Astrocyte (in vitro differentiated cells and primary cell): ENCODE data around the gene CLCN1. TPM values are rescaled to one million over a fixed set of nuclear protein-coding genes. Genes with fewer than 3 reads are reported as not detected.
A peak's percentile ranks its signal among the peaks of the same experiment; 100 is the strongest.

Experiments
- DNase-seq: peaks from one replicate; pipeline ENCODE4 v3.0.0-alpha.2; 2010; ENCODE audit warnings: low read depth
- FAIRE-seq: peaks from 2 replicates; lab custom pipeline; 2011; peaks lifted over from hg19 to GRCh38; lab: Jason Lieb, UNC
- H2AFZ ChIP-seq: 2 replicates; pipeline ENCODE4 v1.6.0; 2012; ENCODE audit warnings: low read depth, low read length, inconsistent platforms
- H3K27ac ChIP-seq: 2 replicates; pipeline ENCODE4 v1.5.1; 2011; ENCODE audit warnings: low read depth, low read length, inconsistent platforms
- H3K27me3 ChIP-seq: 2 replicates; pipeline ENCODE4 v1.6.0; 2011; ENCODE audit warnings: low read length, inconsistent platforms; ENCODE audit not compliant: insufficient read depth
- H3K36me3 ChIP-seq: 2 replicates; pipeline ENCODE4 v1.5.1; 2011; ENCODE audit warnings: low read length, inconsistent platforms; ENCODE audit not compliant: insufficient read depth
- H3K4me1 ChIP-seq: 2 replicates; pipeline ENCODE4 v1.5.1; 2011; ENCODE audit warnings: low read length, inconsistent platforms; ENCODE audit not compliant: insufficient read depth
- H3K4me2 ChIP-seq: 2 replicates; pipeline ENCODE4 v1.6.0; 2012; ENCODE audit warnings: low read length, inconsistent platforms
- H3K4me3 ChIP-seq: 2 replicates; pipeline ENCODE4 v1.5.1; 2011; ENCODE audit warnings: low read depth, mild to moderate bottlenecking, low read length, inconsistent platforms; ENCODE audit not compliant: insufficient read depth
- H3K79me2 ChIP-seq: 2 replicates; pipeline ENCODE4 v1.6.0; 2012; ENCODE audit warnings: mild to moderate bottlenecking, low read length, inconsistent platforms; ENCODE audit not compliant: insufficient read depth
- H3K9ac ChIP-seq: 2 replicates; pipeline ENCODE4 v1.6.0; 2012; ENCODE audit warnings: mild to moderate bottlenecking, low read length, inconsistent platforms
- H3K9me3 ChIP-seq: 2 replicates; pipeline ENCODE4 v1.5.1; 2012; ENCODE audit warnings: low read depth, mild to moderate bottlenecking, low read length, inconsistent platforms; ENCODE audit not compliant: insufficient read depth
- H4K20me1 ChIP-seq: 2 replicates; pipeline ENCODE4 v1.6.0; 2012; ENCODE audit warnings: low read length, inconsistent platforms; ENCODE audit not compliant: insufficient read depth
- H3K27ac Mint-ChIP-seq: one replicate; pipeline ENCODE4 v1.8.0; 2021; ENCODE audit warnings: mild to moderate bottlenecking, mixed read lengths; ENCODE audit not compliant: unreplicated experiment
- H3K27me3 Mint-ChIP-seq: one replicate; pipeline ENCODE4 v1.8.0; 2021; ENCODE audit warnings: low read depth, mixed read lengths; ENCODE audit not compliant: unreplicated experiment
- H3K36me3 Mint-ChIP-seq: one replicate; pipeline ENCODE4 v1.8.0; 2021; ENCODE audit warnings: low read depth, mixed read lengths; ENCODE audit not compliant: unreplicated experiment
- H3K4me1 Mint-ChIP-seq: one replicate; pipeline ENCODE4 v1.8.0; 2021; ENCODE audit warnings: low read depth, mixed read lengths; ENCODE audit not compliant: unreplicated experiment
- H3K4me3 Mint-ChIP-seq: one replicate; pipeline ENCODE4 v1.8.0; 2021; ENCODE audit warnings: mild to moderate bottlenecking, moderate library complexity, mixed read lengths; ENCODE audit not compliant: unreplicated experiment
- H3K9me3 Mint-ChIP-seq: one replicate; pipeline ENCODE4 v1.8.0; 2021; ENCODE audit warnings: mild to moderate bottlenecking, mixed read lengths; ENCODE audit not compliant: unreplicated experiment
- CTCF ChIP-seq: IDR thresholded peaks from 2 replicates; pipeline ENCODE4 v1.5.1; 2011; ENCODE audit warnings: low read depth, mild to moderate bottlenecking, inconsistent platforms, low read length, moderate library complexity; ENCODE audit not compliant: insufficient read depth
- EZH2 ChIP-seq: IDR thresholded peaks from 2 replicates; pipeline ENCODE4 v1.6.1; 2012; ENCODE audit warnings: mild to moderate bottlenecking, low read length, inconsistent platforms; ENCODE audit not compliant: insufficient read depth
- total RNA-seq: library from RNA; stranded (reverse); gene quantifications from 2 replicates; pipeline ENCODE4 v1.2.1, GENCODE V29; 2021

CLCN1 gene
- total RNA-seq, 1 donor from 2014 or later: not detected

- Histone ChIP-seq H3K27me3 (no peaks in the 10 kb centered on the region), H3K4me1 (peaks cover 48% of the 10 kb centered on the region), H3K36me3 (peaks cover 60% of the 10 kb centered on the region), H3K27ac (peak overlapping the region; percentile 11), H4K20me1 (peaks cover 83% of the 10 kb centered on the region), H2AFZ (no peak overlapping the region), H3K9me3 (no peaks in the 10 kb centered on the region), H3K4me3 (peak overlapping the region; percentile 91), H3K4me2 (peak overlapping the region; percentile 97), H3K79me2 (peaks cover 96% of the 10 kb centered on the region), H3K9ac (peak overlapping the region; percentile 99)
- DNase-seq (no peak), FAIRE-seq (no peak)
- H3K36me3 Mint-ChIP-seq: peaks cover 18% of the 10 kb centered on the region
- no peaks in the 10 kb centered on the region for H3K27me3 Mint-ChIP-seq
- H3K9me3 Mint-ChIP-seq: peaks cover 2% of the 10 kb centered on the region
- H3K4me3 Mint-ChIP-seq: no peak overlapping the region
- TF ChIP-seq CTCF: no peak
- TF ChIP-seq EZH2: no peak
- H3K27ac Mint-ChIP-seq: no peak overlapping the region
- peaks cover 19% of the 10 kb centered on the region for H3K4me1 Mint-ChIP-seq
These were observed 69.0 kb downstream of the CLCN1 start for GRCh38 chr7:143384661-143385631.

GRCh38 chr7:143385891-143386781 lies 70.2 kb downstream of the CLCN1 start:
- Histone ChIP-seq H3K27me3 (no peaks in the 10 kb centered on the region), H3K4me3 (peak overlapping the region; percentile 91), H3K36me3 (peaks cover 71% of the 10 kb centered on the region), H3K4me1 (peaks cover 59% of the 10 kb centered on the region), H3K9ac (peak overlapping the region; percentile 72), H2AFZ (no peak overlapping the region), H3K9me3 (no peaks in the 10 kb centered on the region), H4K20me1 (peaks cover 95% of the 10 kb centered on the region), H3K27ac (peak overlapping the region; percentile 21), H3K79me2 (peaks cover 96% of the 10 kb centered on the region), H3K4me2 (peak overlapping the region; percentile 97)
- Mint-ChIP-seq H3K4me3 (no peak overlapping the region), H3K4me1 (peaks cover 25% of the 10 kb centered on the region), H3K27me3 (no peaks in the 10 kb centered on the region), H3K27ac (no peak overlapping the region), H3K36me3 (peaks cover 20% of the 10 kb centered on the region), H3K9me3 (peaks cover 4% of the 10 kb centered on the region)
- DNase-seq (peak; percentile 54), FAIRE-seq (no peak)
- TF ChIP-seq CTCF: no peak
- no peak for TF ChIP-seq EZH2
